Right kidney (tissue), 1 donor: ENCODE data around the gene DNLZ.

Experiments used
- DNase-seq: peaks from one replicate; pipeline ENCODE4 v3.0.0-alpha.2; 2016

Gene DNLZ

DNA sequence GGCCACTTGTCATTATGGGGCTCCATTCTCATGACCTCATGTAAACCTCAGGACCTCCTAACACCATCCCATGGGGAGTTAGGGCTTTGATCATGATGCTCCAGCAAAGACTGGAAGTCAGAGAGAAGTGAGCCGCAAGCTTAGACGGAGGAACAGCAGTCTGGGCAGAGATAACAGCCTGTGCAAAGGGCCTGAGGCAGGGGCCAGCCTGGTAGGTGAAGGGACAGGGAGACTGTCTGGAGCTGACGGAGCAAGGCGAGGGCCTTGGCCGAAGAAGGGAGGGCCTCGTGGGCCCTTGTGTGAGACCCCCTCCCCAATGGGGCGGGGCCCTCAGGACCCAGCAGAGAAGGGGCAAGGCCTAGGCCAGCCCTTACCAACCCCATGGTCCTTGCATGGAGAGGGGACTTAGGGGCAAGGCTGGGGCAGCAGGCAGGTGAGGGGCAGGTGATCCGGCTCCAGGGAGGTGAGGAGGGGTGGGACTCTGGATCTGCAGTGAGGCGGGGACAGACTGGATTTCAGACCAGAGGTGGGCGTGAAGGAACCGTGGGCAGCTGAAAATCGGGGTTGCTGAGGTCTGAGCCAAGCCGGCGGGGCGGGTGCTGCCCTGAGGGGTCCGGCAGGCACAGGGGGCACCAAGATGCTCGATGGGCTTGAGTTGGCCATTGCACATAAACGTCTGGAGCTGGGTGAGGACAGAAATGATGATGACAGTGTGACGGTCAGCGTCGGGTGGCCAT lies 18.8 kb downstream of the DNLZ start:
- no peak for DNase-seq

DNA sequence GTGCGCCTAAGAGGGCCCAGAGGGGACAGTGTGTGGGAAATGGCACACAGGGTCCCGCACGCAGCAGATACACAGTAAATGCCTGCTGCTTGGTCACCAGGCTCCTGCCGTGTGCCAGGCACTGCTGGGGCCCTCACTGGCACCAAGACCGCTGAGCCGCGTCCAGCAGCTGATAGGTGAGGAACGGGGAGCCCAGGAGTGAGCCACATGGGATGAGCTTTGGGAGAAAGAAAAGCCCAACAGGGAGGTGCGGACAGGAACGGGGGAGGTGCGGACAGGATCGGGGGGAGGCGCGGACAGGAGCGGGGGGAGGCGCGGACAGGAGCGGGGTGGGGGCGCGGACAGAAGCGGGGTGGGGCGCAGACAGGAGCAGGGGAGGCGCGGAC lies 19.7 kb downstream of the DNLZ start:
- DNase-seq: no peak

- no peak for DNase-seq
Measured at GRCh38 chr9:136343121-136343883, 20.2 kb downstream of the DNLZ start.

GRCh38 chr9:136342181-136343120 lies 21.1 kb downstream of the DNLZ start:
- DNase-seq: peak; percentile 71

GRCh38 chr9:136341769-136342168 lies 21.8 kb downstream of the DNLZ start:
- no peak for DNase-seq

DNA sequence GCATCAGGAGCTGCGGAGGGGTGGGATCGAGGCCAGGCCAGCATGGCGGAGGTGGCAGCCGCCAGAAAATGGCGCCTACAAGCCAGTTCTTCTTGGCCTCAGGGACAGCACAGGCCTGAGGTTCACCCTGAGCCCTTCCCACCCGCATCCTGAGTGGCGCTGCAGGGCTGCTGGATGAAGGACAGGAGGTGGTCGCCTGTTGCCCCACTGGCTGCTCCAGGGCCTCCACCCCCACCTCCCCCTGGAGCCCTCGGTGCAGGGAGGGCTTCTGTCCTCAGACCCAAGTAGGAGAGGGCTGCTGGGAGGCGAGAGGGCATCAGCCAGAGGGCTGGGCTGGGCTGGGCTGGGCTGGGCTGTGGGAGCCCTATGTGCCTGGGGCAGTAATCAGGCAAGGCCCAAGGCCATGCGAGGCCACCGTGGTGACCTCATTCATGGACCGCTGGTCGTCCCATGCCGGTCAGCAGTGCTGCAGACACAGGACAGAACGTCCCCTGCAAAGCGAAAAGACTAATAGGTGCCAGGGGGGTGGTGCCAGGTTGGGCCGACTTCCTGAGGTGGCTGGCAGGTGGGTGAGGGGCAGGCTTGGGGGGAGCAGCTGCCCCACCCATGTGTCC lies 22.4 kb downstream of the DNLZ start:
- no peak for DNase-seq

- DNase-seq: no peak
Measured at GRCh38 chr9:136340356-136341041, 23.0 kb downstream of the DNLZ start.

GRCh38 chr9:136339958-136340310 lies 23.6 kb downstream of the DNLZ start:
- DNase-seq: no peak

DNA sequence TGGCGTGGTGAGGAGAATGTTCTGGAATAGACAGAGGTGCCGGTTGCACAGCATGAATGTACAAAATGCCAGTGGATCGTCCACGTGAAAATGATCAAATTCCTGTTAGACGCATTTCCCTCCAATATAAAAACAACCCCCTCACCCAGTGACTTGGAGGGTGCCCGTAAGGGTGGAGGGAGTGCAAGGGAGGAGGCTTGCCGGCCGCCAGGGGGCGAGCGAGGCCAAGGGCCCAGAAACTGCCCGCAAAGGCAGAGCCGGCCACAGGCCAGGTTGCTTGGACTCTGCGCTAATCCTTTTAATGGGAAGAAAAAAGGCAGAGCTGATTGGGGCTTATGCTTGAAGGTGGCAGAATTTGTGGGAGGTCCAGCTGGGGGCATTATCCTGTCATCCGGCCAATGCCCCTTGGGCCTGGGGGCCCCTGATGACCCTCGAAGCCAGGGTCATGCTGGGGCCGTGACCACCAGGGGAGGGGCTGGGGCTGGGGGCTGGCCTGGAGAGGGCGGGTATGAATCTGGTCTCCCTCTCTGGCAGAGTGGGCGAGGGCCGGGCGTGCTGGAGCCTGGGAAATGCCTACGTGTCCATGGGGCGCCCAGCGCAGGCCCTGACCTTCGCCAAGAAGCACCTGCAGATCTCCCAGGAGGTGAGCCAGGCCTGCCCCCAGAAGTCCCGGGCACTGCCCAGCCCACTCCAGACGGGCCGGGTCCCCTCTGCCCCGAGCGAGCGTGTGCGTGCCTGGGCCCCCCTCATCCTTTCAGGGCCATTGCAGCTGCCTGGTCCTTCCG lies 24.2 kb downstream of the DNLZ start:
- DNase-seq: no peak

GRCh38 chr9:136338511-136338910 lies 25.0 kb downstream of the DNLZ start:
- no peak for DNase-seq

DNA sequence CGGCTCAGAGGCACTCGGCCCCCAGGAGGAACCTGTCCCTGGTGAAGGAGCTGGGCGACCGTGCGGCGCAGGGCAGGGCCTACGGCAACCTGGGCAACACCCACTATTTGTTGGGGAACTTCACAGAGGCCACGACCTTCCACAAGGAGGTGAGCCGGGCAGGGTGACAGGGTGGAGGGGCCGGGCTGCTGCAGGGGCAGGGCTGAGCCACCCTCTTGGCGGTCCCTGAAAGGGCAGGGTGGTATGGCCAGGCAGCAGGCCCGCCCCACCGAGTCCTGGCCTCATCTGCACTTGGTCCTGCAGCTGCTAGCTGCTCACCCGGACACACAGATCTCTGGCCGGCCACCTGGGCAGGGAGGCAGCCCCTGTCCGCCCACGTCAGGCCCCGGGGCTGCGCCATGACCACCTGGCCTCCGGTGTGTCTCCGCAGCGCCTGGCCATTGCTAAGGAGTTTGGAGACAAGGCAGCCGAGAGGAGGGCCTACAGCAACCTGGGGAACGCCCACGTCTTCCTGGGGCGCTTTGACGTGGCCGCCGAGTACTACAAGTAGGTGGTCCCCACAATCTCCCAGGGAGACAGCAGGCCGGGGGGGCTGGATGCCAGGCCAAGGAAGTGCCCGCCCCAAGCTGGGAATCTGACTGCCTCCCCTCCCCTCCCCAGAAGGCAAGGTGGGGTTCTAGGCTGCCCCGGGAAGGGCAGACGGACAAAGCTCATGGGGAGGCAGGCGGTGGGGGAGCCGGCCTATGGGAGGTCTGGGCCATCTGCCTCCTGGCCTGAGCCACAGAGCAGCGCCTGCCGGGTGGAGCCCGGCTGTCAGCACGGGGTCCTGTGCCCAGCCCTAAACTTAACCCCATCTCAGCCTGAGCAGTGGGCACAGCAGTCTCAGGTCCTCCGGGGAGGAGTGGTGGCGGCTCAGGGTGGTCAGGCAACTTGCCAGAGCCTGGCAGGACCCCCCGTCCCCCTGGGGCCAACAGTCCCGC lies 25.8 kb downstream of the DNLZ start:
- no peak for DNase-seq

- DNase-seq: no peak
Measured at GRCh38 chr9:136336881-136337280, 26.7 kb downstream of the DNLZ start.

GRCh38 chr9:136336156-136336870 lies 27.2 kb downstream of the DNLZ start:
- DNase-seq: no peak

DNA sequence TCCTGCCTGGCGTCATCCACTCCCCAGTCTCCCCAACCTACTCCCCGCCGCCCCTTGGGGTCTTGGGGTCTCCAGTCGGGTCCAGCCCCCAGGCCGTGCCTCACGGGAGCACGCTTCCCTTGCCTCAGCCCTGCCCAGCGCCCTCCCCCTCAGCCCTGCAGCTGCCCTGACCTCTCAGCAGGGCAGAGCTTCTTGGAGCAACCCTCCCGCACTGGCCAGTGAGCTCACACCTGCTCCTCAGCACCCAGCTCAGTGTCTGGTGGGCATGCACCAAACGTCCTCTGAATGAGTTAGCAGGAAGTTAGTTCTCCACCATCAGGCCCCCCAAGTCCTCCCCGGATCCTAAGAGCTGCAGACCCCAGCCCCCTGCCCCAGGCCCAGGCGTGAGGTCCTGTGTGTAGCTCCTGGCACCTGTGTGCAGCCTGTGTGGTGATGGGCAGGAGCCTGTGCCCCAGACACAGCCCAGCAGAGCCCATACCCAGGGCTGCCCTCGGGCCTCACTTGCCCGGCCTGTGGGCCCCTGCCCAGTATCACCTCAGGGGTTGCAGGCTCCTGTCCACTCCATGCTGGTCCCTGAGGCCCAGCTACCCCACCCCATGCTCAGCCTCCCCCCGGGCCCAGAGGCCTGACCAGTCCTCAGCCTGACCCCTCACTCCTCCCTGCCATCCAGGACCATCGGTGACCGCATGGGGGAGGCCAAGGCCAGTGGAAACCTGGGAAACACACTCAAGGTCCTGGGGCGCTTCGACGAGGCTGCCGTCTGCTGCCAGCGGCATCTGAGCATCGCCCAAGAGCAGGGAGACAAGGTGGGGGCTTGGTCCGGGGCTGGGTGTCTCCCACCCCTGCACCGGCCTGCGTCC lies 28.0 kb downstream of the DNLZ start:
- DNase-seq: no peak

- no peak for DNase-seq
Measured at GRCh38 chr9:136334541-136334940, 29.0 kb downstream of the DNLZ start.

DNA sequence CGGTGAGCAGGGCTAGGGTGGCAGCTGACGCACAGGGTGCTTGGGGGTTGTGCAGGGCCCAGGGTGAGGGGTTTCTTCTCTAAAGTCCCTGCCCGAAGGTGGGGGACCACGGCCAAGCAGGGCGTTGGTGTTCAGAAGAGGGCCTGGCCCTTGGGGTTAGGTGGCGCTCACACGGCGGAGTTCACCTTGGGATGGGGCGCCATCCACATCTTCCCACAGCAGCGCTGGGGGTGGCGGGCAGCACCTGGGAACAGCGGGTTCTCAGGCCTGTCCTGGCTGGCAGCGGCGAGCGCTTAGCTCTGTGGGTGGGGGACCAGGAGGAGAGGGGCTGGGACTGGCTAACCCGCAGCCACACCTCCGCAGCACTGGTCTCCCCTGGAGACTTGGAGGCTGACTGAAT lies 30.1 kb downstream of the DNLZ start:
- DNase-seq: no peak

- no peak for DNase-seq
Measured at GRCh38 chr9:136333045-136333444, 30.5 kb downstream of the DNLZ start.

- DNase-seq: no peak
Measured at GRCh38 chr9:136332482-136332983, 31.0 kb downstream of the DNLZ start.
